ENCODE results near the gene AQP1. TPM values are rescaled to one million over a fixed set of nuclear protein-coding genes. Genes with fewer than 3 reads are reported as not detected.

AQP1 gene
- total RNA-seq, 1 experiment from 2014 or later: 1.2 TPM

GRCh38 chr7:30937416-30937815 lies 25.8 kb downstream of the AQP1 start:
- ATAC-seq (no peak), DNase-seq (peak; percentile 20)
- ChIA-PET CTCF (interaction anchor here (0.6 kb wide), 1 partner anchor 141 kb away, joined by 6 read pairs; no protein-coding TSS in a partner anchor), POLR2A (ENCODE audit: unreplicated experiment) (no interaction called here)
- Histone ChIP-seq H3K4me1 (ENCODE audit: insufficient read depth, low read length) (0 out of 2 replicates have a peak, but pooled peaks cover 5% of the 10 kb centered on the region), H3K9me2 (replicated peaks; ENCODE audit: low read length) (no peaks in the 10 kb centered on the region), H3K79me2 (ENCODE audit: low read length) (no peaks in the 10 kb centered on the region), H3K4me3 (ENCODE audit: low read length) (no peak overlapping the region), H3K9ac (ENCODE audit: low read length) (no peak overlapping the region), H3F3A (ENCODE audit: low read length, unreplicated experiment) (no peaks in the 10 kb centered on the region), H3K4me2 (ENCODE audit: low read length) (no peak overlapping the region), H3K27me3 (ENCODE audit: low read length) (peaks cover 25% of the 10 kb centered on the region), H3K36me3 (ENCODE audit: low read depth, low read length) (no peaks in the 10 kb centered on the region), H3K9me3 (ENCODE audit: low read length) (no peaks in the 10 kb centered on the region), H3K27ac (ENCODE audit: low read length) (no peak overlapping the region), H4K20me1 (ENCODE audit: low read length) (no peaks in the 10 kb centered on the region), H2AFZ (ENCODE audit: low read length) (no peak overlapping the region)
- TF ChIP-seq EZH2phosphoT487 (IDR thresholded peaks at IDR 0.05; ENCODE audit: borderline replicate concordance, low read length): no peak
- no peak for TF ChIP-seq CTCF (conservative IDR thresholded peaks at IDR 0.05; ENCODE audit: low read depth, low read length)
- TF ChIP-seq EZH2 (IDR thresholded peaks at IDR 0.05; ENCODE audit: low read length, unreplicated experiment): no peak
- intact Hi-C loops (cut with micrococcal nuclease): no loop called here
- BruUV-seq (replicated peaks): no TSS peak

DNA sequence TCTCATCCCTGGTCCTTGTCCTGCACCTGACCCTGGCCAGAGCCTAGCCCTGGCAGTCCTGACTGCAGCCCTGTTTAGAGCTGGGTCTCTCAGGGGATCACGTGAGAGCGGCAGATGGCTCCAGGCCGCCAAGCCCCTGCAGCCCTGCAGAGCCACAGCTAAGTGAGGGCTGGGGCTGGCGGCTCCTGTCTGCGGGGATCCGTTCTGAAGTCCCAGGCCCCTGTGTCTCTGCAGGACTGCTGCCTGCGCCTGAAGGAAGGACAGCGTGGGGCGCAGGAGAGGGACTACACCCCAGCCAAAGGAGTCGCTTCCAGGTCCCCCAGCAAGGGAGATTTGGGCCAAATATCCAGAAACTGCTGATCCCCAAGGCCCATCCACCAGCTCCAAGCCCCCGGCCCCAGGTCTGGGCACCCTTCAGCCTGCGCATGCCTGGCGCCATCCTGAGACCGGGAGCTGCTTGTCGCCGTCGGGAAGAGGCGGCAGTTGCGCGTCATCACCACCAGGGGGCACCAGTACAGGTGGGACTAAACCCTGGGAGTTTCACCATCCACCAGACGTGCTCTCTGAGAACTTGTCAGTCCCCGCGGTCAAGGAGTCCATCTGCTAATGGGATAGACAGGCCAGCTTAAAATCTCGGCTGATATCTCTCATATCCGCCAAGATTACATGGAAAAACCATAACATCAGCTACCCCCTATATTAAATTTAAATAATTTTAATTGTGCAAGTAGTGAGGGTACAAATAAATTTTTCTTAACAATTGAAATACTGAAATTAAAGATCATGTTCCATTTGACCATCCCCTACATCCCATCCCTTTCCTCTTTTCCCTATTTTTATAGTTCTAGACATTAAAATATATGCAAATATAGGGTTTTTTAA lies 27.0 kb downstream of the AQP1 start:
- no TSS peak for BruUV-seq (replicated peaks)
- DNase-seq: peak; percentile 85
- Histone ChIP-seq H3K4me3 (ENCODE audit: low read length) (no peak overlapping the region), H3K4me2 (ENCODE audit: low read length) (peak overlapping the region; percentile 70), H3K4me1 (ENCODE audit: insufficient read depth, low read length) (0 out of 2 replicates have a peak, but pooled peaks cover 5% of the 10 kb centered on the region), H4K20me1 (ENCODE audit: low read length) (no peaks in the 10 kb centered on the region), H3K9ac (ENCODE audit: low read length) (no peak overlapping the region), H3F3A (ENCODE audit: low read length, unreplicated experiment) (no peaks in the 10 kb centered on the region), H3K9me3 (ENCODE audit: low read length) (no peaks in the 10 kb centered on the region), H3K27ac (ENCODE audit: low read length) (no peak overlapping the region), H2AFZ (ENCODE audit: low read length) (peak overlapping the region; percentile 77), H3K9me2 (replicated peaks; ENCODE audit: low read length) (no peaks in the 10 kb centered on the region), H3K27me3 (ENCODE audit: low read length) (peaks cover 38% of the 10 kb centered on the region), H3K36me3 (ENCODE audit: low read depth, low read length) (no peaks in the 10 kb centered on the region), H3K79me2 (ENCODE audit: low read length) (no peaks in the 10 kb centered on the region)
- intact Hi-C loops (cut with micrococcal nuclease): loop anchor here (2.0 kb wide), 1 partner anchor 40 kb away; no protein-coding TSS in a partner anchor
- peak; percentile 95 for ATAC-seq
- POLR2A ChIA-PET (ENCODE audit: unreplicated experiment): no interaction called here
- TF ChIP-seq EZH2phosphoT487 (IDR thresholded peaks at IDR 0.05; ENCODE audit: borderline replicate concordance, low read length) (no peak), CTCF (conservative IDR thresholded peaks at IDR 0.05; ENCODE audit: low read depth, low read length) (peak; percentile 85)
- CTCF ChIA-PET: interaction anchor here (0.7 to 0.9 kb wide), 2 partner anchors 139 to 195 kb away, joined by 3 to 4 read pairs; no protein-coding TSS in a partner anchor

Data from PC-3 (cell line).